Measurements from ENCODE around the gene GREM1.

GREM1 gene

DNA sequence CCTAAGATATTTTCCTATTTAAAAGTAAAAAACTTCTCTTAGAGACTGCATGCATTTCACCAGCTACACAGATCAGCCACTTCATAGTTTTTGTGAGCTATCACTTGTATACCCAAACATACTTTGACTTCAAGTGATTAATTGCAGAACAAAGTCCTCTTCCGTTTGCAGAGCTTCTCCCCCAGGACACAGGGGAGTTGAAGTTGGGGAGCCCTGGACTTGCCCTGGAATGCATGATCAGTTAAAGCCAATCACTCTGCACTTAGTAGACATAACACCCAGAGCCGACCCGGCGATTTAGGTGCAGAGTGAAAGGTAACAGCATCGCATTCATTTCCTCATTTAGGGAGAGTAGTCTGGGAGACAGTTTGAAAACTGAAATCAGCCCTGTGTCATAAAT, 70.1 kb downstream of the GREM1 start:
- DNase-seq: no peak

DNA sequence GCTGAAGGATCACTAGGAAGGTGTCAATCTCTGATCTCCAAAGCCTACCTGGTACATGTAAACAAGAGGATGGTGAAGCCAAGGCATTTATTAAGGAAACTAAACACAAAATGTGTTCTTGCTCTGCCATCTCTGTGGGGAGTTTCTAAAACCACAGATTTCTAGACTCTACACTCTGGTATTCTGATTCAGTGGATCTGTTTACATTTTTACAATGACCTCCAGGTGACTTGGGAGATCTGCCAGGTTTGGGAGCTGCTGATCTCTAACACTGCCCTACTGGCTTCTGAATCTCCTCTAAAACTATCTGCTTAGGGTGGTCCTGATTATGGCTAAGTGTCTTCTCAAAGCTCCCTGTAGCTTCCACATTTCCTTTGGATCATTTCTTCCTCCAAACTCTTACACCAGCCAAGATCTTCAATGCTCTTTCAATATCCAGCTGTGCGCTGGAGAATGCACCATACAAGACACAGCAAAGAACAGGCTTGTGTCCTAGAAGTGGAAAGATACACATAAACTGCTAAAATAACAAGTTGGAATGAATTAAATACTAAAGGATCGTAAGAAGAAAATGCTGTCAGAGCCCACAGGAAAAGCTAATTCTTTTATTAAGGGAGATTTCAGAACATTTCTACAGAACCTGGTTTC, 72.7 kb downstream of the GREM1 start:
- DNase-seq: no peak

DNA sequence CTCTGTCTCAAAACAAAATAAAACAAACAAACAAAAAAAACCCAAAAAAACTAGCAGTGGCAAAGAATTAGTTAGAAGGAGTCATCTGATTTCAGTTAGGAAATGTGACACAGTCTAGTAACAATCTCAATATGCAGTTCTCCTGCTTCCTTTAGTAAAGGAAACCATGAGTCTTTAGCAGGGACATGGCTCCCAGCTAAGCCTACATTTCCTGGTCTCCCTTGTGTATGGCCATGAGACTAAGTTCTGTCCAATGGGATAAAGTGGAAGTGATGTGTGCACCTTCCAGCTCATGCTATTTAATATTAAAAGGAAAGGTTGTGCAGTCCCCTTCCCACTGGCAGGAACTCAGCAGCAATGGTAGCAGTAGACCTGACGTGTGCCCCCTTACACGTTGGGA, 74.6 kb downstream of the GREM1 start:
- no peak for DNase-seq
